ENCODE results near the gene ZSCAN12.

DNA sequence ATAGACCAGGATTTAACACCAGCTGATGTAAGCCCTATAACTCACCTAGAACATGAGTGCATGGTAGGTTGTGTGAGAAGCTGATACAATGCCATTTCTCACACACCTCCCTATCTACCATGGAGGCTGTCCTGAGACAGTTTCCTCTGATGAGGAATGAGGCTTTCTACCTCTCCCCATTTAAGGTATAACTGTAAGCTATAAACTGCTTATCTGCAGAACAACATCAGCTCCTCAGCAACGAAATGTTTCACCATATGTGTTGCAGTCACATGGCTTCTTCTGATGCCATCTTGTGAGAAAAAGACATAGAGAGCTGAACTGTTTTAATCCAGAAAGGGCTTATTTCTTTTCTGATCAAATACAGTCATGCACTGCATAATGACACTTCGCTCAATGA is 29.1 kb downstream of the ZSCAN12 start:
- TF ChIP-seq CTCF (conservative IDR thresholded peaks at IDR 0.05; ENCODE audit: low read length) (no peak), EZH2phosphoT487 (IDR thresholded peaks at IDR 0.05; ENCODE audit: borderline replicate concordance) (no peak)
